Measurements from ENCODE around the gene KCNJ16.

DNA sequence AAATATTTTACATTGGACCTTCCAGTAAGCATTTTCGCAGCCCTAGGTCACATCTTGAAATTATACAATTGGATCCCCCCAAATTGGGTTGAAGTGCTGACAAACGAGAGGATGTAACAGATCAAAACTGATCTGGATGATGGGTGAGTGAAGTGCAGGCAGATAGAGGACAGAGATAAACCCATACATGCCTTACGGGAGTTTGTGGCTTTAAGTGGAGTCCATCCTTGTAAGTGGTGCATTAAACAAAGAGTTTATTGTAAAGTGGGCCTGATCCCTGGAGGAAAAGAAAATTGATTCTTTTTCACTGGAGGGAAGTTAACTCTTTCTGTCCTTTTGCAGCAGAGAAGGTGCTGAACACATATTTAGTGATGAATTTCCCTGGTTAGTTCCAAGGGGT lies 55.3 kb downstream of the KCNJ16 start:
- TF ChIP-seq, protein P1, sequence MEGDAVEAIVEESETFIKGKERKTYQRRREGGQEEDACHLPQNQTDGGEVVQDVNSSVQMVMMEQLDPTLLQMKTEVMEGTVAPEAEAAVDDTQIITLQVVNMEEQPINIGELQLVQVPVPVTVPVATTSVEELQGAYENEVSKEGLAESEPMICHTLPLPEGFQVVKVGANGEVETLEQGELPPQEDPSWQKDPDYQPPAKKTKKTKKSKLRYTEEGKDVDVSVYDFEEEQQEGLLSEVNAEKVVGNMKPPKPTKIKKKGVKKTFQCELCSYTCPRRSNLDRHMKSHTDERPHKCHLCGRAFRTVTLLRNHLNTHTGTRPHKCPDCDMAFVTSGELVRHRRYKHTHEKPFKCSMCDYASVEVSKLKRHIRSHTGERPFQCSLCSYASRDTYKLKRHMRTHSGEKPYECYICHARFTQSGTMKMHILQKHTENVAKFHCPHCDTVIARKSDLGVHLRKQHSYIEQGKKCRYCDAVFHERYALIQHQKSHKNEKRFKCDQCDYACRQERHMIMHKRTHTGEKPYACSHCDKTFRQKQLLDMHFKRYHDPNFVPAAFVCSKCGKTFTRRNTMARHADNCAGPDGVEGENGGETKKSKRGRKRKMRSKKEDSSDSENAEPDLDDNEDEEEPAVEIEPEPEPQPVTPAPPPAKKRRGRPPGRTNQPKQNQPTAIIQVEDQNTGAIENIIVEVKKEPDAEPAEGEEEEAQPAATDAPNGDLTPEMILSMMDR (IDR thresholded peaks at IDR 0.05 in 4 of 5, conservative IDR thresholded peaks at IDR 0.05 in 1 of 5), result no peak
- TF ChIP-seq POLR2A (IDR thresholded peaks at IDR 0.05), result no peak

Measured in gastrocnemius medialis (tissue), 4 donors.